Mammary epithelial cell (primary cell): Measurements from ENCODE around the gene LIX1L.

Experiments
- CTCF ChIP-seq, 2 donors: IDR thresholded peaks in 1 of 2; conservative IDR thresholded peaks in 1 of 2; 2 replicates each; pipeline ENCODE4 v1.5.1; 2011 to 2012; ENCODE audit warnings: inconsistent platforms in 2 of 2, low read length in 2 of 2, mild to moderate bottlenecking in 2 of 2, control low read depth in 1 of 2, low read depth in 1 of 2; ENCODE audit not compliant: insufficient read depth in 1 of 2; ENCODE audit errors: extremely low read depth in 1 of 2
- EZH2 ChIP-seq: IDR thresholded peaks from 2 replicates; pipeline ENCODE4 v1.6.1; 2012; ENCODE audit warnings: low read length, inconsistent platforms, borderline replicate concordance

DNA sequence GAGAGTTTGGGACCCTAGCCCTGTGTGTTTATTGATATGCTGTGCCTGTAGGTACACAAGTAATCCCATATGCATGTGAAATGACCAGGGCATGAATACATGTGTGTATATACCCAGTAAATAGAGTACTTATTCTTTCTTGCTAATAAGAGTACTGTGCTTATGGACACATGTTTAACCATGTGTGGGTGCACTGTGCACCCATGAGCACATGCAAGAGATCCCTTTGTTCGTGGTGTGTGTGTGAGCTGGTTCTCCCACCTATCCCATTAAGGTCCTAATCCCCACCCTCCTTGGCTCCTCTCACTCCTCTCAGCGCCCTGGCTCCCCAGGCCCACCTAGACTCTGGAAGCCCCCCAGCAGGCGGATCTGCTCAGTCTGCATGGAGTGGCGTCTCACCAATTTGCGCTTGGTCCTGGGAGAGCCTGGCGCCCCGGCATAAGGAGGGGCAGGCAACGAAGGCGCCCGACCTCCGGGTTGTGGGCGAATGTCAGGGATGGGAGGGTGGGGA is 2.2 kb upstream of the LIX1L start:
- TF ChIP-seq CTCF (conservative IDR thresholded peaks at IDR 0.05 in 1 of 2, IDR thresholded peaks at IDR 0.05 in 1 of 2; ENCODE audit: extremely low read depth in 1 of 2, insufficient read depth in 1 of 2, low read depth in 1 of 2, low read length in 2 of 2) (no peak), EZH2 (no peak)
